Posterior vena cava (tissue), 2 donors: Measurements from ENCODE around the gene PDZD2. TPM values are rescaled to one million over a fixed set of nuclear protein-coding genes. Genes with fewer than 3 reads are reported as not detected.

Experiments used
- DNase-seq: peaks from one replicate; pipeline ENCODE4 v3.0.0-alpha.2; 2020; ENCODE audit warnings: low spot score
- intact Hi-C, 2 donors: fragments of 100-400 bp; cut with DNase I; formaldehyde crosslinking; loops; one replicate each; pipeline versions ENCODE4 v1.14.1 to v1.14.2; 2022 to 2023
- total RNA-seq, 2 donors: library from RNA; stranded (reverse); fragmentation: NEBNext Ultra II Directional; extraction: Animal tissue kit (Norgen Biotek cat#: 25700); gene quantifications; one replicate each; pipeline ENCODE4 v1.2.1, GENCODE V29; 2021
- donor health status: DM: yes; HTN: yes; CAD: no.
- donor health status: DM: yes; HTN: yes; CAD: no.

PDZD2 gene
- total RNA-seq, 2 donors from 2014 or later = 4.1 to 4.9 TPM

DNA sequence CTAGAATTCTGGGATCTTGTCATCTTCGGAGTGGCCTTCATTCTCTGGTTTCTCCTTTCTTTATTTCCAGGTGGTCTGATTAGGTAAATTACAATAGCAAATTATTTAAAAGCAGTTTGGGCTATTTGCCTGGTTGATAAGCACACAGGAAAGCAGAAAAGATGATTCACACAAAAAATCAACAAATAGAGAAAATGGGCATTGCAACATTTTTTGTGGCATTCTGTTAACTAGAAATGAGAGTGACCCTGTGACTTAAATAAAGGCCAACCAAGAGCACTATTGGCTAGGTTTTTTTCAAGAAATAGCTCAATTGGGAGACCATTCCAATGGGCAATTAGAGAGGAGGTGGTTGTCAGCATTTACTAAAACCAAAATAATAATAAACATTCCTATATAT lies 6.5 kb upstream of the PDZD2 start:
- DNase-seq = no peak
- intact Hi-C loops = loop anchor here in 1 of 2 donors (5.0 kb wide), 1 partner anchor 525 kb away; no protein-coding TSS in a partner anchor

DNA sequence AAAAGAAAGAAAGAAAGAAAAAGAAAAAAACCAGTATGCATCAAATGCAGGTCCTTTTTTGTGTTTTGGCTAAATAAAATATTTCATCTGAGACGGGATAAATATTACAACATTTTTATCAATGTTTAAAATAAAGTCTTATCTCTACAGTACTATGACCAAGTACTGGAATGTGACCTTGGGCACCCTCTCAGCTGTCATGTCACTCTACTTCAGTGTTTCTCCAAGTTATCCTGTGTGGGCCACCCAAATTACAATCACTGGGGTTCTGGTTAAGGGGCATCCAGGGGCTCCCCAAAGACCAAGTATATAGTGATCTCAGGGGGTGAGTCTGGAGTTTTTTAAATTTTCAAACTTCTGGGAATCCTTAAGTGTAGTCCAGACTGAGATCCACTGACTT lies 3.5 kb upstream of the PDZD2 start:
- intact Hi-C loops = no loop called here
- DNase-seq = no peak

DNA sequence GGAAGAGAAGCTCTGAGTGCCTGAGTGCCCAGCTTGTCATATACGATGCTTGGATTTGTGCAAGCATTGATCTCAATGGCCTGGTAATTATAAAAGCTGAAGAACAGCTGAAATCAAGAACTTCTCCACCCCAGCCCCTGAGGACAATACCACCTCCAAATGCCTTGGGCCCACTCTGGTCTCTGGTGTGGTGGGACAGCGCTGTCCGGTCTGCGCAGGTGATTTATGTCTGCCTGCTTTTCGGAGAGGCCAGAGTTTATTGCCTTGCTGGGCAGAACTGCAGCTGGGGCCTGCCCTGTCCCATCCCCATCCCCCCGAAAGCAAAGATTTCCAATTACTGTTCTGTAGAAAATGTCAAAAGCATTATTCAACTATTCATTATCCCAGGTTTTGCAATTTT lies 1.1 kb upstream of the PDZD2 start:
- DNase-seq = no peak
- intact Hi-C loops = no loop called here

DNA sequence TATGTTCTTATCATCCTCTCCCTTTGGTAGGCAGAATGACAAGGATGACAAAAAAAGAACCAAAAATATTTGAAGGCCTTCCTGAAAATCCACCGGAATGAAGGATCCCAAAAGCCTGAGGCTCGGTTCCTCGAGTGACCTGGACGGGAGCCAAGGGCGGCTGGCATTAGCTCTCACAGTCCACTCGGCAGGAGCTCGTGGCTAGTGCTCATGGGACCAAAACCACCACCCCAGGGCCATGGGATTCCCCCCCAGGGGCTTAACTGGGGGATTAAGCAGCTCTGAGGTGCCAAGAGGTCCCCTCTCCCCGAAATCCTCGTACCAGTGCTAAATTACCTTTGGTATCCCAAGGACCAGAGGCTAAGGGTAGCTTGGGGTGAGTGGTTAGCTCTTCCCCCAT lies 586 bp upstream of the PDZD2 start:
- intact Hi-C loops = no loop called here
- DNase-seq = no peak

DNA sequence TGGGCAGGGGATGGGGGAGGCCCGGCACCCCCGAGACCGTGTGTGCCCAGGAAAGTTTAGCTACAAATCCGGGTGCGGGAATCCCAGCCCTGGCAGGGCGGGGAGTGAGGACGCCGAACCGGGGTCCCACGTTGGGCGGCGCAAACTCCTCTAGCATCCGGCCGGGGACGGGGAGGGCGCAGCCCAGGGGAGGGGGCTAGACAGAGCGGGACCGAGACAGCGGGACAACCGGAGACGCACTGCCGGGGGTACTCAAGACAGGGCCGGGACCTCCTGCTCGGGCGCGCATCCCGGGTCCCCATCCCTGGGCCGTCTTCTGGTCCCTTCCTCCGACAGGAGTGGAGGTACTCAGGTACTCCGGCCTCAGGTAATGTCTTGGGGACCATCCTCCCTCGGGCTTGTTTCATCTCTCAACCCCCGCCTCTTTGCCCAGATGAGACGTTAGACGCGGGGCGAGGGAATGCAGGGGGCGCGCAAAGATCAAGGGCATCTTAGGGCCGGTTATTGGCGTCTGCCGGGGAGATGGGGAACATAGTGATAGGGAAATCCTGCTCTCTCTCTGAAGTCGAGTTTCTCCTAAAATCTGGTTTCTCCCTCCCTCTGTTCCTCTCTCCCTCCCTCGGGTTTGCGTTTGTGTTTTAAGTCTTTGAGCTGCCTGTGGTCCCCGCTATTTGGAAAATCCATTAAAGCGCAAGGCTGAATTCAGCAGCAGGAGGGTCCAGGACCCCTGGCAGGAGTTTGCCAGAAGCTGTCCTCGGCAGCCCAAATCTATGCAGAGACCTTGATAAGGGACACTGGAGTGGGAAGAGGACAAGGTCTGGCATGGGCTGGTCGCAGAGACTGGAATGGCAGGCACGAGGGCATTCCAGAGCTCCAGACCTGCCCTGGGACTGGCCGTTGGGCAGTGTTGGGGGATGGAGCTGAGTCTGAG lies 815 bp downstream of the PDZD2 start:
- DNase-seq = no peak
- intact Hi-C loops = no loop called here

DNA sequence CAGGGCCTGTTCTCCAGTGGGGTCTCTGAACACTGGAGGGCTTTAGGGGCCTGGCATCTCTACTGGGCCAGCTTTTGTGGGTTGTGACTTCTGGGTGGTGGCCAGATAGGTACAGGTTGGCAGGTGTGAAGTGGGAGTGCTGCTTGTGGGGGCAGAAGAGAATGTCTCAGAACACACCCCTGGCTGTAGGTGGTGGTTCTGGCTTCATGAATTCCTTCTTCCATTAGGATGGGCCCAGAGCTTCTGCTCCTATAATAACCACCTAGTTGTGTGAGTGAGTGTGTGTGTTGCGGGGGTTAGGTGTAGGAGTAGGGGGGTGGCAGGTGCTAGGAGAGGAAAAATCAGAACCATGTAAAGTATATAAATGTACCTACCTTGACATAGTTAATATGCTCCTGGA lies 1.6 kb downstream of the PDZD2 start:
- DNase-seq = no peak
- intact Hi-C loops = no loop called here

DNA sequence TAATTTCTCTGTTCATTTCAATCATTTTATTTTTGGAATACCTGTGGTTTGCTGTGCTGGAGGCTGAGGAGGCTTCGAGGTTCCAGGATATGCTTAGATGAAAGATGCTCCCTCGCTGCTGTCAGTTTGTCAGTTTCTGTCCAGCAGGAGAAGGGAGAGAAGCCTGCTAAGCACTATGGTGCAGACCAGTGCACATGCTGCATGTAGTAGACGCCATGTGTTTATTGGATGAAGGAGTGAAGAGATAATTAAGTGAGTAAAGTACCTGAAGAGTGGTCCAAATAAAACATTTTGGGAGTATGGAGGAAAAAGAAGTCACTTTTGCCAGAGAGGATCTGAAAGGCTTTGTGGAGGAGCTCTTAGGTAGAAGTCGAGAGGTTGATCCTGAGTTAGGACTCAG lies 2.1 kb downstream of the PDZD2 start:
- intact Hi-C loops = no loop called here

DNA sequence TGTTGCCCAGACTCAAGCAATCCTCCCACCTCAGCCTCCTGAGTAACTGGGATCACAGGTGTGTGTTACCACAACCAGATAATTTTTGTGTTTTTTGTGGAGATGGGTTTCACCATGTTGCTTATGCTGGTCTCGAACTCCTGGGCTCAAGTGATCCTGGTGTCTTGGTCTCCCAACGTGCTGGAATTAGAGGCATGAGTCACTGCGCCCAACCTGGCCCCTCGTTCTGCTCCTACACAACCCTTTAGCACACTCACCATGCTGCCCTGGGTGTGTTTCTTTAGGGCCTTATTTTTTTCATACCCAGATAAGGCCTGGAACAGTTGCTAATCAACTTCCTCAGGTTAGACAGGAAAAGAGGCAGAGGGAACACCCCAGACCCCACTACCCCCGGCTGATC lies 2.6 kb downstream of the PDZD2 start:
- intact Hi-C loops = no loop called here

More for the DNA sequence above, 2.1 kb downstream of the PDZD2 start:
- no peak for DNase-seq

DNA sequence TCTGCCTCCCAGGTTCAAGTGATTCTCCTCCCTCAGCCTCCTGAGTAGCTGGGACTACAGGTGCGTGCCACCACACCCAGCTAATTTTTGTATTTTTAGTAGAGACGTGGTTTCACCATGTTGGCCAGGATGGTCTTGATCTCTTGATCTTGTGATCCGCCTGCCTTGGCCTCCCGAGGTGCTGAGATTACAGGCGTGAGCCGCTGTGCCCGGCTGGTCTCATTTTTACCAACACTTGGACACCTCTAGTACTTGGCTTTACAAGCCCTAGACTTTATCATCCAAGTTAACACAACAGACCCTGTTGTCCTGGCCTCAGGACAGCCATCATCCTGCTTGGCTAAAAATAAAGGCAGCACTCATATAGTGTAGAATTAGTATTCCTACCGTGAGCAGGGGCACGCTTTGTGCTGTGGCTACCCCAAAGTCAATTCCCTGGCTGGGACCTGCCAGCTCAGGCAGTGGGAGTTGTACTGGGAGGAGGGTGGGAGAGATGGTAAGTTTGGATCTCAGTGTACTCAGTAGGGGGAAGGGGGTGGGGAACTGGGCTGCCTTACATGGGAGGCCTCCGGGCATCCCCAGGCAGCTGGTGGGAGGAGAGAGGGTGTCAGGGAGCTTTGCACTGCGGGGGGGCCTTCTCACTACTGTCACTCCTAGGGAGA lies 6.6 kb downstream of the PDZD2 start:
- no peak for DNase-seq
- intact Hi-C loops = no loop called here

More for the DNA sequence above, 2.6 kb downstream of the PDZD2 start:
- no peak for DNase-seq

DNA sequence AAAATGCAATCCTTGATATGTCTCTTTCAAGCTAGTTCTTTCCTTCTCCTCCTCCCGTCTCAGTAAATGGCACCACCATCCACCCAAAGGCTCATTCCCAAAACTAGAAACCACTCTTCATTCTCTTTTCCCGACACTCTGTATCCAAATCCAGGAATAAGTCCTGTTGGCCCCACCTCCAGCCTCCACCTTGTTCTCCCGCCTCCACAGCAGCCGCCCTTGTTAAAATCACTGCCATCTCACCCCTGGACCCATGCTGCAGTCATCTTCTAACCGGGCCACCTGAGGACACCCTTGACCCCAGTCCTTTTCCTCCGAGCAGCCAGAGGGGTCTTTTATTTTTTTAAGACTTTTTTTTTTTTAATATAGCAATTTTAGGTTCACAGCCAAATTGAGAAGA lies 9.4 kb downstream of the PDZD2 start:
- intact Hi-C loops = no loop called here
- no peak for DNase-seq

DNA sequence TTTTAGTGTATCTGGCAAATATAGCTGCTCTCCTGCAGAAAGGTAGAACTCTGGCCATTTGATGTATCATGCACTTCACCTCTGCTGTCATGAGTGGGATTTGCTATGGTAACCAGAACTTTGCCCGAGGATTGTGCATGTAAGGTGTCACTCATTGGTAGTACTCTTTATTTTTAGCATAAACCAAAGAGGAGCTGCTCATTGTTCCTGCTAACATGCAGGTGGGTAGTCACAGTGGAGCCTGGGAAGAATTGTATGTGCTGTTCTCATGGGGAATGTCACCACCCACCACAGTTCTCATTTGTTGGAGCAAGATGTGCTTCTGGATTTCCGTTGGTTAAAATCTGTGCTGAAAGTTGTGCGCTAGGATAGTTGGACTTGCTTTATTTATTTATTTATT lies 12.3 kb downstream of the PDZD2 start:
- DNase-seq = no peak
- intact Hi-C loops = no loop called here

DNA sequence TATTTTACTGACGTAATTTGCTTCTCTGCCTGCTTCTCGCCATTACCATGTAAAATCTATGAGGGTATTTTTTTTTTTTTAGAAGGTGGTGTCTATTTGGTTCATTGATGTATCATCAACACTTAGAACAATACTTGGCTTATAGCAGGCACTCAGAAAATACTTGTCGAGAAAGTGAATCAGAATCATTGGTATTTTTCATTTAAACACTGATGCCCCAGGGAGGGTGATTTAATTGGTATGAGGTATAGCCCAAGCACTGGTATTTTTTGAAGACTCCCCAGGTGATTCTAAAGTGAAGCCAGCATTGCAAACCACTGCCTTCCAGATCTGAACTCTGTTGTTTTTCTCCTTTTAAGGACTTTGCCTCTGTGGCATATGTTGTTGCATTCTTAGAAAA lies 16.6 kb downstream of the PDZD2 start:
- intact Hi-C loops = no loop called here
- DNase-seq = no peak

DNA sequence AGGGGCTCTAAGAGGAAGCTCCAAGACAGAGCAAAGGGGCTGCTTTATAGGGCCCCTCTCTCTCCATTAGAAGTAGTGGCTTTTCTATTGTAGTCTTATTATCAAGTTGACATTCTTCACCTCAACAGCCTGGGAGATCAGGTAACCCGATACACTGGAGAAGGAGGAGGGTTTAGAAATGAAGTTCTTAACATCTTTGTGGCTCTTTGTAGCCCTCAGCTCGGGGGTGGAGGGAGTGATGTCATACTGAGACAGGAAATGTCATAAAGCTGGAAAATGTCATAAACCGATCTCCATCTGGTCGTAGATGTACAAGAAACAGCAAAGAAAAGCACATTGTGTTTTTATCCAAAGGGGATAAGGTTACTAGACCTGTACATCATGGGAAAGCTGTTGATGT lies 17.9 kb downstream of the PDZD2 start:
- no peak for DNase-seq
- intact Hi-C loops = no loop called here

DNA sequence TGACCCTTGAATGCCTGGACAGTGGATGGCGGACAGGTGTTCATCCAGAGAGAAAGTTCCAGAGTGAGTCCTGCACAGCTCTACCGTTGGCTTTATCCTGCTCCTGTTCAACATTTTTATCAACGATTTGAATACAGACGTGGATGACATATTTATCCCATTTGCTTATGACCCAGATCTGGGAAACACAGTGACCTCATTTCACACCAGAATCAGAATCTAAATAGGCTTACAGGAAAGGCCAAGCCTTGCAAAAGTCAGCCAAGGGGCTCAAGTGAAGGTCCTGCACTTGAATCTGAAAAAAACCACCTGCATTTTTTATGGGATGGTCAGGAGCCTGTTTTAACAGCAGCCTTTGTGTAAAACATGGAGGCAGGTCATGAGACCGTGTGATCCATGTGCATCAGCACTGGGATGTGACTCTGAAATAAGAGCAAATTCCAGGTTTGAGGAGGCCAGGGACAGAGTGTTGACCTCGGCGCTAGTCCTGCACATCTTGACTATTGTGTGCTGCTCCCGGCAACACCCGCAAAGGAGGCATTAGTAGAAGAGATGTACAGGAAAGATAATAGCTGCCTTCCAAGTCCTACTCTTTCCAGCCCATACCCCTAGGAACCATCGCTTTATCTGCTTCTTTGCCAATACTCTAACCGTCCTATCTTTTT lies 18.5 kb downstream of the PDZD2 start:
- intact Hi-C loops = no loop called here
- no peak for DNase-seq

DNA sequence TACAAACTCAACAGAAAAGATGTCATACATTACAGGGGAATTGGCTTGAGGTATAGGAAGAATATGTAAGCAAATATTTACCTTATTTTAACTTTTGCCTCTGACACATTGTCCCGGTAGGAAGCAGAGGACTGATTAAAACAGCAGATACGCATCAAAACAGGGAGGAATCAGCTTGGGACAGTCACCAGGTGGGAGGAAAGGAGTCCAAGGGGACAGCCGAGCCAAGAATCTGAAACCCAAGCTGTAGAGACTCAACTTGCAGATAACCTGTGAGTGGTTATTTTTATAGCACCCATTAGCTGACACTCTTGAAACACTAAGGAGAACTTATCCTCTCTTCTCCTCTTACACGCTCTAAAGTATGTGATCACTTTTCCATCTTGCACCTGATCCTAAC lies 22.3 kb downstream of the PDZD2 start:
- intact Hi-C loops = no loop called here
- no peak for DNase-seq

DNA sequence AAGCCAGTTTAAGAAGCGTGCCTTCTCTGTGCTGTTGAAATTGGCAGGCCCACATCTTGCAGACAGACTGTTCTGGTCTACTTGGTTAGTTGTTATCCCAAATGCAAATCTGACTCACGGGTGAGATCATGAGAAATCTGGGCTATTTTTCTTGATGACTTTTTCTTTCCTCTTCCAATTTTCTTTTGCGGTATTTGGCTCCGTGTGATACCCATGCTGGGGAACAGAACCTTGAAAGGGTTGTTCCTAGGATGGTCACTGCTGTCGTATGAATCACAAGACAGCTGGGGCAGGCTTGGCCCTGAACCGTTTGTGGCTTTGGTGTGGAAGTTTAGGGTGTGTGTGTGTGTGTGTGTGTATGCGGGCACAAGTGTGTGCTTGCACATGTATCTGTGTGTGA lies 24.6 kb downstream of the PDZD2 start:
- DNase-seq = no peak
- intact Hi-C loops = no loop called here

DNA sequence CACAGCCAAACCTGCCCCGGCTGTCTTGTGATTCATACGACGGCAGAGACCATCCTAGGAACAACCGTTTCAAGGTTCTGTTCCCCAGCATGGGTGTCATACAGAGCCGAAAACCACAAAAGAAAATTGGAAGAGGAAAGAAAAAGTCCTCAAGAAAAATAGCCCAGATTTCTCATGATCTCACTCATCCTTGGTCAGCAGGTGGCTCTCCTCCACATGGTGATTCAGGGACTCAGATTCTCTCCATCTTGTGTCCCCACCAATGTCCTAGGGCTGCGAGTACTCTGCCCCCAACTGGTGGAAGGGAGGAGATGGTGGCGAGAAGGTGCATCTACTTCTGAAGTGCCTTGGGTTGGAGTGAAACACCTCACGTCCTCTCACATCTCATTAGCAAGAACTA lies 25.6 kb downstream of the PDZD2 start:
- DNase-seq = no peak
- intact Hi-C loops = no loop called here

DNA sequence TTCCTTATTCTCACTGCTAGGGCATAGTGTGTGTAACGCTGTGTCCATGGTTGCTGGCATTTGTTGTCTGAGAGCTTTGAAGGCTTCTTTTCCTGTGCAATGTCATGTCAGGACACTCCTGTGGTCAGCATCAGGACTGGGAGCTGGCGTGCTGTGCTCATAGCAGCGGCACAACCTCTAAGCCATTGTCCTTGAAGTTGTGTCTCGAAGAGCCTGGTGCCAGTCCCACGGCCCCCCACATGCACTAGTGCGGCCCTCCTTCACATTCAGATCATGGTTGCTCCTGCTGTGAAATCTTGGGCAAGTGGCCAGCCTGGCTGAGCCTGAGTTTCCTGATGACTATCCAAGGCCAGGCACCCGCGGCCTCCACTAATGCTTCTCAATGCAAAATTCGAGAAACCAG lies 32.4 kb downstream of the PDZD2 start:
- intact Hi-C loops = no loop called here
- DNase-seq = no peak

DNA sequence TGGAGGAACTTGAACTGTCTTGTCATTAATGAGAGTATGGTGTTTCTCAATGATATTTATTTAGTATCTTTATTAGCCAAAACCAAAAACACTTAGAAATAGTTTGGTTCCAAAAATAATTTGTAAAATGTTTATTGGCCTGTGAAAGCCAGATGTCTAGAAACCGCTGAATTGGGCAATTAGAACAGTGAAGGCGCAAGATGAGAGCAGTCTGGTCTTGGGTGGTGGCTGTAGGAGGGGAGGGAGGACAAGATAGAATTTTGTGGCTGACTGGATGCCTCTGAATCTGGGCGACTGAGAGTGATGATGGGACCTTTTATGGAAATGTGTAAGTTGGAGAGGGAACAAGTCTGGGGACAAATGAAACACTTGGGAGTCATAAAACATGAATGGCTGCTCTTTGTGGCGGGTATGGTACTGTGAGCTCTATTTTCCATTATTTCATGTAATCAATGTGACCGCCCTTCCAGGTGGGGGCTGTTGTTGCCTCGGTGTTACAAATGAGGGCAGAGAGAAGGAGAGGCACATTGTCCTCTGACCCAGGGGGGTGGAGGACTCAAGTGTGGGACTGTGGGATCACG lies 35.5 kb downstream of the PDZD2 start:
- intact Hi-C loops = no loop called here
- DNase-seq = no peak

DNA sequence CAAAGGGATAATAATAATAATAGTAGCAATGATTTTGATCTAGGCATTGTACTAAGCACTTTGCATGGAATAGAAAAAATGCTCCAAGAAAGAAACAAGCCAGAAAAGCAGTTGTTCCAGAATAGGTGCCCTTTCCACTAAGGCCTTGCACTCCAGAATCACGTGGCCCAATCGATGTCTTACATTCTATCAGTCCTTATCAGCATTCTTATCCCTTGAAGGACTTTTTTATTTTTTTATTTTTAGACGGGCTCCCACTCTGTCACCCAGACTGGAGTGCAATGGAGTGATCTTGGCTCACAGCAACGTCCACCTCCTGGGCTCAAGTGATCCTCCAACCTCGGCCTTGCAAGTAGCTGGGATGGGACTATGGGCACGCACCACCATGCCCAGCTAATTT lies 36.5 kb downstream of the PDZD2 start:
- no peak for DNase-seq
- intact Hi-C loops = no loop called here
